Stimulated activated CD8-positive, alpha-beta memory T cell treated with anti-CD3 and anti-CD28 coated beads, Interleukin-12 subunit alpha, Interleukin-12 subunit beta, amount 100 ng/mL, for 4 hours (primary cell): Measurements from ENCODE around the gene ZNF546.
"Not testable (repeated sequence)": the region's sequence is repeated elsewhere in the genome, so short reads cannot be mapped to it uniquely, and the experiment has no call there.

Source experiments
- DNase-seq: peaks from one replicate; pipeline ENCODE4 v3.0.0-alpha.2; 2020; ENCODE audit warnings: low read depth

Gene ZNF546

GRCh38 chr19:39996811-39997637 lies at the start of gene ZNF546:
Gene ZNF546 (plus strand): TSS chr19:39997060. CDS start chr19:39998327, 1,267 bp downstream.
- peak; percentile 88 for DNase-seq

GRCh38 chr19:39949026-39949747 lies 47.7 kb upstream of the ZNF546 start:
- no peak for DNase-seq

GRCh38 chr19:39951065-39951650 lies 45.7 kb upstream of the ZNF546 start:
- no peak for DNase-seq

- no peak for DNase-seq
Observed at GRCh38 chr19:39951686-39952085, 45.2 kb upstream of the ZNF546 start.

- no peak for DNase-seq
Observed at GRCh38 chr19:39953915-39954314, 42.9 kb upstream of the ZNF546 start.

GRCh38 chr19:39957886-39958285 lies 39.0 kb upstream of the ZNF546 start:
- DNase-seq = not testable (repeated sequence)

GRCh38 chr19:39958942-39959341 lies 37.9 kb upstream of the ZNF546 start:
- not testable (repeated sequence) for DNase-seq

GRCh38 chr19:39959407-39959806 lies 37.5 kb upstream of the ZNF546 start:
- not testable (repeated sequence) for DNase-seq

GRCh38 chr19:39963898-39964297 lies 33.0 kb upstream of the ZNF546 start:
- DNase-seq = no peak

GRCh38 chr19:39966617-39967016 lies 30.2 kb upstream of the ZNF546 start:
- no peak for DNase-seq

- DNase-seq = no peak
Observed at GRCh38 chr19:39967561-39967960, 29.3 kb upstream of the ZNF546 start.

GRCh38 chr19:39968789-39969188 lies 28.1 kb upstream of the ZNF546 start:
- no peak for DNase-seq

- DNase-seq = no peak
Observed at GRCh38 chr19:39969266-39969665, 27.6 kb upstream of the ZNF546 start.

GRCh38 chr19:39969681-39970424 lies 27.0 kb upstream of the ZNF546 start:
- DNase-seq = no peak

- DNase-seq = no peak
Observed at GRCh38 chr19:39970425-39970674, 26.5 kb upstream of the ZNF546 start.

- peak; percentile 99 for DNase-seq
Observed at GRCh38 chr19:39970675-39971379, 26.0 kb upstream of the ZNF546 start, which contains the start of gene PSMC4. Gene PSMC4 (plus strand): TSS chr19:39971165. CDS start chr19:39971203, 38 bp downstream.

GRCh38 chr19:39971380-39972035 lies 25.4 kb upstream of the ZNF546 start:
- DNase-seq = no peak

- no peak for DNase-seq
Observed at GRCh38 chr19:39974377-39975155, 22.3 kb upstream of the ZNF546 start.

GRCh38 chr19:39982883-39983282 lies 14.0 kb upstream of the ZNF546 start:
- no peak for DNase-seq

GRCh38 chr19:39983695-39984300 lies 13.1 kb upstream of the ZNF546 start:
- DNase-seq = no peak
